Upper lobe of right lung (tissue), 1 donor: ENCODE results near the gene C15orf39. TPM values are rescaled to one million over a fixed set of nuclear protein-coding genes. Genes with fewer than 3 reads are reported as not detected.
"Not testable (repeated sequence)": the region's sequence is repeated elsewhere in the genome, so short reads cannot be mapped to it uniquely, and the experiment has no call there.

Experiments used
- ATAC-seq: fragments of 200-7000 bp; cut with Tn5 transposase; one replicate; pipeline ENCODE4 v1.9.1; 2020; ENCODE audit warnings: mild to moderate bottlenecking, moderate library complexity
- DNase-seq: peaks from one replicate; pipeline ENCODE4 v3.0.0-alpha.2; 2020
- H3K27ac ChIP-seq: fragments of 200-600 bp; one replicate; pipeline ENCODE4 v1.8.0; 2022
- H3K27me3 ChIP-seq: fragments of 200-600 bp; one replicate; pipeline ENCODE4 v1.8.0; 2022; ENCODE audit warnings: mild to moderate bottlenecking
- H3K36me3 ChIP-seq: fragments of 200-600 bp; one replicate; pipeline ENCODE4 v1.8.0; 2022
- H3K4me1 ChIP-seq: fragments of 200-600 bp; one replicate; pipeline ENCODE4 v1.8.0; 2022
- H3K4me3 ChIP-seq: fragments of 200-600 bp; one replicate; pipeline ENCODE4 v1.8.0; 2022; ENCODE audit warnings: mild to moderate bottlenecking
- H3K9me3 ChIP-seq: fragments of 200-600 bp; one replicate; pipeline ENCODE4 v1.8.0; 2022
- intact Hi-C: fragments of 100-400 bp; cut with DNase I; formaldehyde crosslinking; loops from one replicate; pipeline ENCODE4 v1.11.0; 2022
- total RNA-seq: library from RNA; stranded (reverse); fragmentation: NEBNext Ultra II Directional; extraction: Animal tissue kit (Norgen Biotek cat#: 25700); gene quantifications from one replicate; pipeline ENCODE4 v1.2.1, GENCODE V29; 2021
- TF ChIP-seq, protein P1 (sequence below): fragments of 200-600 bp; IDR thresholded peaks from one replicate; pipeline ENCODE4 v1.8.0; 2022; ENCODE audit warnings: antibody characterized with exemption
- donor health status: DM: no; HTN: yes; CAD: no; lungs with severe emphysema.

The C15orf39 gene
- total RNA-seq, 1 donor from 2014 or later = 33.3 TPM

GRCh38 chr15:75163150-75163564 is 38.5 kb upstream of the C15orf39 start:
- TF ChIP-seq, protein P1, sequence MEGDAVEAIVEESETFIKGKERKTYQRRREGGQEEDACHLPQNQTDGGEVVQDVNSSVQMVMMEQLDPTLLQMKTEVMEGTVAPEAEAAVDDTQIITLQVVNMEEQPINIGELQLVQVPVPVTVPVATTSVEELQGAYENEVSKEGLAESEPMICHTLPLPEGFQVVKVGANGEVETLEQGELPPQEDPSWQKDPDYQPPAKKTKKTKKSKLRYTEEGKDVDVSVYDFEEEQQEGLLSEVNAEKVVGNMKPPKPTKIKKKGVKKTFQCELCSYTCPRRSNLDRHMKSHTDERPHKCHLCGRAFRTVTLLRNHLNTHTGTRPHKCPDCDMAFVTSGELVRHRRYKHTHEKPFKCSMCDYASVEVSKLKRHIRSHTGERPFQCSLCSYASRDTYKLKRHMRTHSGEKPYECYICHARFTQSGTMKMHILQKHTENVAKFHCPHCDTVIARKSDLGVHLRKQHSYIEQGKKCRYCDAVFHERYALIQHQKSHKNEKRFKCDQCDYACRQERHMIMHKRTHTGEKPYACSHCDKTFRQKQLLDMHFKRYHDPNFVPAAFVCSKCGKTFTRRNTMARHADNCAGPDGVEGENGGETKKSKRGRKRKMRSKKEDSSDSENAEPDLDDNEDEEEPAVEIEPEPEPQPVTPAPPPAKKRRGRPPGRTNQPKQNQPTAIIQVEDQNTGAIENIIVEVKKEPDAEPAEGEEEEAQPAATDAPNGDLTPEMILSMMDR = no peak
- Histone ChIP-seq H3K27me3 (no peaks in the 10 kb centered on the region), H3K4me1 (no peaks in the 10 kb centered on the region), H3K9me3 (no peaks in the 10 kb centered on the region), H3K36me3 (no peaks in the 10 kb centered on the region), H3K27ac (no peak overlapping the region), H3K4me3 (no peak overlapping the region)
- intact Hi-C loops = no loop called here
- DNase-seq (no peak), ATAC-seq (no peak)

GRCh38 chr15:75164625-75165350 is 36.9 kb upstream of the C15orf39 start:
- Histone ChIP-seq H3K4me1 (no peaks in the 10 kb centered on the region), H3K27me3 (no peaks in the 10 kb centered on the region), H3K36me3 (no peaks in the 10 kb centered on the region), H3K4me3 (no peak overlapping the region), H3K27ac (no peak overlapping the region), H3K9me3 (no peaks in the 10 kb centered on the region)
- no peak for DNase-seq
- intact Hi-C loops = no loop called here
- ATAC-seq = no peak
- TF ChIP-seq, protein P1 = no peak

DNA sequence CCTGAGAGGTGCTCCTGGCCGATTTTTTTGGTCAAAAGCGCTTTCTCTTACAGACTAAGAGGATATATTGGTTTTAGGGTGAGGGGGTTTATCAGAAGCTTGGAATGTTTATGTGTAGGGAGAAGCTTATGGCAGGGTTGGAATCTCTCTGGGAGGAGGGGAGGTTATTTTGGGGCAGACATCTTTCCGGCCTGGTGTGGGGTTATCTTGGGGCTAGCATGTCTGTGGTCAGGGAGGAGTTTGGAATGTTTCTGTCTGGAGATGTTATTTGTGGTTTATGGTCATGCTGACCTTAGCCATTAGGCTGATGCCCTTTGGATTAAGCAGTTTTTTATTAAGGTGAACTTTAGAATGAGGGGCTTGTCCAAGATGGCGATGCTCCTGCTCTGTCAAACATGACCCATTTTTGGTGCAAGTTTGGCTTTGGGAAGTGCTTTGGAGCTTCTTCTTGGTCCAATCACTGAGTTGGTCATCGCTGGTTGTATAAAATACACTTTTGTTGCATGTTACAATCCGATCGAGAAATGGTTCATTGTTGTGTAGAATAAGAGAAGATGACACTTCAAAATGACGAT is 35.1 kb upstream of the C15orf39 start:
- H3K9me3 ChIP-seq, H3K36me3 ChIP-seq, ATAC-seq: not testable (repeated sequence)

GRCh38 chr15:75167588-75168350 is 33.9 kb upstream of the C15orf39 start:
- ATAC-seq = no peak
- DNase-seq = no peak
- Histone ChIP-seq H3K27me3 (no peaks in the 10 kb centered on the region), H3K4me3 (no peak overlapping the region), H3K27ac (no peak overlapping the region), H3K4me1 (peaks cover 17% of the 10 kb centered on the region), H3K36me3 (no peaks in the 10 kb centered on the region), H3K9me3 (no peaks in the 10 kb centered on the region)
- intact Hi-C loops = no loop called here
- TF ChIP-seq, protein P1 = no peak

More for the DNA sequence above, 35.1 kb upstream of the C15orf39 start:
- H3K4me3 ChIP-seq, H3K27ac ChIP-seq, intact Hi-C loops, DNase-seq, H3K27me3 ChIP-seq, H3K4me1 ChIP-seq: not testable (repeated sequence)

- Histone ChIP-seq H3K4me1 (peaks cover 17% of the 10 kb centered on the region), H3K27ac (no peak overlapping the region), H3K9me3 (no peaks in the 10 kb centered on the region), H3K4me3 (no peak overlapping the region), H3K27me3 (no peaks in the 10 kb centered on the region), H3K36me3 (no peaks in the 10 kb centered on the region)
- intact Hi-C loops = no loop called here
- DNase-seq = no peak
- TF ChIP-seq, protein P1 = no peak
- no peak for ATAC-seq
Measured at GRCh38 chr15:75168374-75168773, 33.3 kb upstream of the C15orf39 start.

GRCh38 chr15:75170203-75170602 is 31.5 kb upstream of the C15orf39 start:
- no peak for DNase-seq
- H3K27me3 ChIP-seq = no peaks in the 10 kb centered on the region
- TF ChIP-seq, protein P1 = no peak
- H3K4me1 ChIP-seq = peaks cover 19% of the 10 kb centered on the region
- H3K9me3 ChIP-seq = no peaks in the 10 kb centered on the region
- no peak overlapping the region for H3K27ac ChIP-seq
- H3K4me3 ChIP-seq = no peak overlapping the region
- no peaks in the 10 kb centered on the region for H3K36me3 ChIP-seq
- intact Hi-C loops = no loop called here
- ATAC-seq = no peak
